ENCODE data around the gene KIF3C.

DNA sequence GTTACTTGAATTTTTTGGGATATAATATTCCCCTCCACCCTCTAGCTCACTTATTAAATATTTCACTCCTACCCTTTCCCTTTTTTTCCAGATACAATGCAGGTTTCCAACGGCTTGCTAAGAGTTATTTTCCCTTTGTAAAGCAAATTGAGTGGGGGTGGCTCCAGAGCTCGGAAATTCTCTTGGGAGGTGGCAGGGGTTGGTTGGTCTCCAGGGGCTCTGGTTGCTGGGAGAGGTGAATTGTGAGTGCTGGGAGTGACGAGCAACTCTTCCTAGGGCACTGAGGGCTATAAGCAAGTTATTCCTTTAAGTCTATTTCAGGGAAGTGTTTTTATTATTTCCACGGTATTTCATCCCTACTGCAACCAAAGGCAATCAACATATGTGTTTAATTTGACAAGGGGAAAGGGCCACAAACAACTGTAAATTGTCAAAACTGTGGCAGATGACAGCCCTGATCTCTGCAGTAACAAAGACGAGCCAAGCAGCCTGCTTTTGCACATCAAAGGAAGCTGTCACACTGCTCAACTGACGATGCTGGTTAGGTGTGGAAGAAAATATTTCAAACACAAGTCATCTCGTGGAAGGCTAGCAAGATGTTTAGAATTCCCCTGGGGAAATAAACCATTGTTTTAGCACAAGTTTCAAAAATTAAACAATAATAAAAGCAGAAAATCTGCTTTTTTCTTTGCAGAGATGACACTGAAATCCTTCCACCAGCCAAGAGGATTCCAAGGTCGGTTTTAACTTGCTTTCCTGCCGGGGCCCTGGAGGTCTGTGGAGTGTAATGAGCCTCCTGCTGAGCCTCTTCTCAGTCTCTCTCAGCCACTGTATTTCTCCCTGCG, 69.2 kb downstream of the KIF3C start:
- no peak for TF ChIP-seq ZNF274 (IDR thresholded peaks at IDR 0.05; ENCODE audit: low read depth, low read length)
- no peak for TF ChIP-seq YY1 (IDR thresholded peaks at IDR 0.05; ENCODE audit: insufficient read depth, insufficient read length)
- TF ChIP-seq SUZ12 (IDR thresholded peaks at IDR 0.05; ENCODE audit: extremely low read depth, insufficient read depth, insufficient read length) = no peak

Measured in NT2/D1 (cell line).